ENCODE data around the gene PAPPA2.

The PAPPA2 gene

GRCh38 chr1:176863613-176864012 lies 400.6 kb downstream of the PAPPA2 start:
- DNase-seq = no peak

- DNase-seq = no peak
Observed at GRCh38 chr1:176864211-176864610, 401.2 kb downstream of the PAPPA2 start.

- DNase-seq = no peak
Observed at GRCh38 chr1:176866011-176866714, 403.2 kb downstream of the PAPPA2 start.

- DNase-seq = no peak
Observed at GRCh38 chr1:176869577-176869976, 406.6 kb downstream of the PAPPA2 start.

- DNase-seq = no peak
Observed at GRCh38 chr1:176876966-176877515, 414.1 kb downstream of the PAPPA2 start.

GRCh38 chr1:176877557-176877956 lies 414.6 kb downstream of the PAPPA2 start:
- DNase-seq = no peak

DNA sequence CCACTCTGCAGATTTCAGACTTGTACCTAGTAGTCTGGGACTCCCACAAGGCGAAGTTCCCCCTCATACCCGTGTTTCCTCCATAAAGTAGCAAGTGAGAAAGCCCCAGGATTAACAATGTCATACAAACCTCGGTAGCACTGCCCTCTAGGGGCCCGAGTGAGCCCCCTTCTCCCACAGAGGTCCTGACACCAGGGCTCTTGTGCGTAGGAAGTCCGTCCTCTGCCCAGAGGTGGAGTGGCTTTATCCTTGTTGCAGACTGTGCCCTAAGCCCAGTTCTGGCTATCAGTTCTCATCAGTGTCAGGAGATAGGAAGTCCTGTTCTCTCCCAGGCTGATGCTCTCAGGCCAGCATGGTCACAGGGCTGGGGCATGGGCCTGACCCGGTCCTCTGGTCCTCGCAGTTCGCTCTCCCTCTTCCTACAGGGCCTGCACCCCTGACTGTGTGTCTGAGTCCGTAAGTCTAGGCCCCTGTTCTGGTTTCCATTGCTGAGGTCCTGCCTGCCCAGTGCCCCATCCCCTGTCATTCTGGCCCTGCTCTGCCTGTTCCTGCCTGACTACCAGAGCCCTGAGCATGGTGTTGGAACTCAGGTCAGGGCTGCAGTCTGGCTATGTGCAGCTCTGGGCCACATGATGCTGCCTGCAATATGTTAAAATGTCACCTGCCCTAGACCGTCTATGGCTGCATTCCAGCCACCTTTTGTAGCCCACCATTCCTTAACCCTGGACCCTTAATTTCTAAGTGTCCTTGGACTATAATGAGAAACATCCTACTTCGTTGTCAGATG lies 416.0 kb downstream of the PAPPA2 start:
- no peak for DNase-seq

DNA sequence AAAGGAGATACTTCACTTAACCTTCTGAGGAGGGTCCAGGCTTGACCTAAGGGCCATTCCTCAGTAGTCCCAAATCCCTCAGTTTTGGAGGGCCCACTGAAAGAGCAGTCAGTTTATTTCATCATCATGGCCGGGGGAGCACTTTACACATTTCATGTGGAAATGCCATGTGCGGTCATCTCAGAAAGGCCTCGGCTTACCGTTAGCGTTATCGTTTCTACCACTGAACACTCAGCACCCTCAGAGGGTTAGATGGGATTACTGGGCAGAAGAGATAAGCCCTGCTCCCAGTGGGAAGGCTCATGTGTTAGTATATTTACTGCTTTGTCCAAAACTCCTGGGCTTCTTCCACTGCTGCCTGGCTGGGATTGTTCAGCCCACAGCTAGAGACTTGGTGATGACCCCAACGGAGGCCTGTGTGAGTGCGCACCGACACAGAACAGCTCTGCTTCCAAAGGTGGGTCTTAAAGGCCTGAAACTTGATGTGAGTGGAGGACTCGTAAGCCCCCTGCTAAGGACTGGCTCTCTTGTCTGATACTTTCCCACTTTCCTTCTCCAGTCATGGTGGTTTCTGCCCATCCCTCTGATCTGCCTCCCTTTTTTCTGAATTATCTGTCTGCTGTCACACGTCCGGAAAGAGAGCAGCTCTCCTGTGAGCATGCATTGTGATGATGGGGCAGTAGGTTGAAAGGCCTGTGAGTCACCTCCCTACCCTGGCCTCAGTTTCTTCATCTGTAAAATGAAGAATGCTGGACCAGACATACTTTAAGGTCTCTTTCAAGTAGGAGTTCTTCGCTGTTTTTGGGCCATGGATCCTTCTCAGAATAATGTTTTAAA lies 417.0 kb downstream of the PAPPA2 start:
- no peak for DNase-seq

DNA sequence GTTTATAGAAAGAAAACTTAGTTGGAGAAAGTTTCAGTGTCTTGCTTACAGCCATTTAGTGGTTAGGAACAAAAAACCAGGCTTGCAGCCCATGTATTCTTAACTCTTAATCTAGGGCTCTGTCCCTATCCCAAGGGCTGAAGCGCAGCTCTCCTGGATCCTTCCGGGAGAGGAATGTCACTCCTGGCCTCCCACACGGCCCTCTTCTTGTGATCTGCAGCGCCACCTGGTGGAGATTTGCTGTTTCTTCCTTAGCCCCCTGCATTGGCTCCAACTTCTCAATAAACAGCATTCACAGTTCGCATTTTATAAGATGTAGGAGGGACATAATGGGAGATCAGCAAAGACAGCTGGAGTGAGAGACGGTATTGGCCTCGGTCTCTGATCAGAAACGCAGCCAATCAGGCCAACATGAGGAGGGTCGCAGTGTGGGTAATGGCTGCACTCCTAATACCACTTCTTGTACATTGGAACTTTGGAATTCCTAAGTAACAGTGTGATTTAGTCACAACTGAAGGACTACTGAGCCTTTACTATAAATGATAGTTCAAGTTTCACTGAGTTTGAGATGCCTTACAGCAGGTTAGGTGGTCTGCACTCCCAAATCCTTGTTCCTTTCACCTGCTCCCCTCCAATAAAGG lies 418.1 kb downstream of the PAPPA2 start:
- peak; percentile 43 to 59 for DNase-seq

- no peak for DNase-seq
Observed at GRCh38 chr1:176884286-176884685, 421.3 kb downstream of the PAPPA2 start.

GRCh38 chr1:176884911-176885310 lies 421.9 kb downstream of the PAPPA2 start:
- no peak for DNase-seq

DNA sequence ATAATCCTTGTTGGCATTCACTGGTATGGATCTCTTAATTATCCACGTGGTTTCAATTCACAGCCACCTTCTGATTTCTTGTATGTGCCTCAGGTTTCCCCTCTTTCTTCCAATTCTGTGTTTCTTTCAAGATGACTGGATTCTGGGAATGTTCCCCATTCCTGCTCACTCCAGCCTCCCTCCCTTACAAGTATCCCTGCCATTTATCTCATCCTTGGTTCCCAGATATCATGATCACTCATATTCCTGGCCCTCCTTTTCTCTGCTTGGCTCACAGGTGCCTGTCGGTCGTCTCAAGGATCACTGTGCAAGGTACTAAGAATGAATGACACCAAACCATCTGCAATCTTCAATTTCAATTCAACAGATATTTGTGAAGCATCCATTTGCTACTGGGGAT lies 422.4 kb downstream of the PAPPA2 start:
- no peak for DNase-seq

- no peak for DNase-seq
Observed at GRCh38 chr1:176885751-176886150, 422.8 kb downstream of the PAPPA2 start.

DNA sequence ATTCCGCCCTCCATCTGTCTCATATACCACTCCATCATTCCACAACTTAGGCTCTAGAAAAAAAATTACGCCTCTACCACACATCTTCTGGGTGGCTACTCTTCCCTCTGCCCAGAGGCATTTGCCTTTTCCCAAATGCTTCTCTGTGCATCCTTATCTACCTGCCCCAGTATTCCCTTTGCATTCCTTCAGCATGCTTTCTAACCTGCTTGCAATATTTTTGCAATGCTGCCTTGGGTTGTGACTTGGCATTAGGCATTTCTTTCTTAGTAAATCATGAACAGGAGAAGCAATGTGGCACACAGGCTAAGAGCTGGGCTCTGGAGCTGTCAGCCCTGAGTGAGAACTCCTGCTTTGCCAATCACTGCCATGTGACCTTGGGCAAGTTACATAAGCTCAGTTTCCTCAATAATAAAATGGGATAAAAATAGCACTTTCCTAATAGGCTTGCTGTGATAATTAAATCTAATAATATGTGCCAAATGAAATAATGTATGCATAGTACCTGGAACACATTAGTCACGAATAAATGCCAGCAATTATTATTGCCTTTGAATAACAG lies 425.6 kb downstream of the PAPPA2 start:
- no peak for DNase-seq

GRCh38 chr1:176893625-176894352 lies 430.8 kb downstream of the PAPPA2 start:
- DNase-seq = no peak

DNA sequence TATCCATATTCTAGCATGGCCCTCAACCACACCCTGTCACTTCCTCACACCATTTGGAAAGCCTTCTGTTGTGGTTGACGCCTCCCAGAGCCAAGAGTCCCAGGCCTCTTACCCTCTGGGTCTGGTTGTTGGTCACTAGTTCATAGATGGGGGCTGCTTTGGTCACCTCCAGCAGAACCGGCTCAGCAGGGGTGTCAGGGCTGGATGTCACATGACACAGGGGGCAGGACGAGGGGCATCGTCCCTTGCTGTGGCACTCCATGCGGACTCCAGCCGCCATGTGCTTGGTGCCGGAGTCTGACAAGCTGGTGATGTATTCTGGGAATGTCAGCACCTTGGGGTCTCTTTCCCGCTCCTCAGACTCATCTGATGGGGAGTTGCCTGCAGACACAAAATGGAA lies 431.5 kb downstream of the PAPPA2 start:
- no peak for DNase-seq
